ACC112 (cell line): ENCODE results near the gene ACSS1.

Source experiments
- H2AFZ ChIP-seq: fragments of 200-600 bp; sonication (generic); one replicate; pipeline ENCODE4 v1.6.0; 2017; ENCODE audit warnings: antibody characterized with exemption, low read length; ENCODE audit not compliant: unreplicated experiment
- H3K27ac ChIP-seq: fragments of 200-600 bp; sonication (generic); 2 replicates; pipeline ENCODE4 v1.5.1; 2014; ENCODE audit warnings: low read depth, mild to moderate bottlenecking, antibody characterized with exemption, low read length, moderate library complexity
- H3K27me3 ChIP-seq: fragments of 200-600 bp; sonication (generic); 2 replicates; pipeline ENCODE4 v1.6.1; 2014; ENCODE audit warnings: mild to moderate bottlenecking, antibody characterized with exemption, low read length, moderate library complexity, mixed read lengths; ENCODE audit not compliant: insufficient read depth
- H3K36me3 ChIP-seq: fragments of 200-600 bp; sonication (generic); 2 replicates; pipeline ENCODE4 v1.6.1; 2016; ENCODE audit warnings: mild to moderate bottlenecking, antibody characterized with exemption, low read length, moderate library complexity, mixed read lengths; ENCODE audit not compliant: insufficient read depth
- H3K4me1 ChIP-seq: fragments of 200-600 bp; sonication (generic); one replicate; pipeline ENCODE4 v1.6.1; 2016; ENCODE audit warnings: low read length, mixed read lengths; ENCODE audit not compliant: insufficient read depth, unreplicated experiment, control insufficient read depth
- H3K4me3 ChIP-seq: fragments of 200-600 bp; sonication (generic); 2 replicates; pipeline ENCODE4 v1.5.1; 2014; ENCODE audit warnings: mild to moderate bottlenecking, low read depth, low read length
- H3K79me2 ChIP-seq: fragments of 200-600 bp; sonication (generic); one replicate; pipeline ENCODE4 v1.6.0; 2016; ENCODE audit warnings: low read length; ENCODE audit not compliant: control insufficient read depth, unreplicated experiment, insufficient read depth

Gene ACSS1

GRCh38 chr20:24969186-24970029 lies 88.5 kb downstream of the ACSS1 start:
- H2AFZ ChIP-seq: no peak overlapping the region
- no peaks in the 10 kb centered on the region for H3K79me2 ChIP-seq
- H3K4me1 ChIP-seq: no peaks in the 10 kb centered on the region
- peaks cover 12% of the 10 kb centered on the region for H3K36me3 ChIP-seq
- H3K27me3 ChIP-seq: no peaks in the 10 kb centered on the region
- no peak overlapping the region for H3K4me3 ChIP-seq
- no peak overlapping the region for H3K27ac ChIP-seq

DNA sequence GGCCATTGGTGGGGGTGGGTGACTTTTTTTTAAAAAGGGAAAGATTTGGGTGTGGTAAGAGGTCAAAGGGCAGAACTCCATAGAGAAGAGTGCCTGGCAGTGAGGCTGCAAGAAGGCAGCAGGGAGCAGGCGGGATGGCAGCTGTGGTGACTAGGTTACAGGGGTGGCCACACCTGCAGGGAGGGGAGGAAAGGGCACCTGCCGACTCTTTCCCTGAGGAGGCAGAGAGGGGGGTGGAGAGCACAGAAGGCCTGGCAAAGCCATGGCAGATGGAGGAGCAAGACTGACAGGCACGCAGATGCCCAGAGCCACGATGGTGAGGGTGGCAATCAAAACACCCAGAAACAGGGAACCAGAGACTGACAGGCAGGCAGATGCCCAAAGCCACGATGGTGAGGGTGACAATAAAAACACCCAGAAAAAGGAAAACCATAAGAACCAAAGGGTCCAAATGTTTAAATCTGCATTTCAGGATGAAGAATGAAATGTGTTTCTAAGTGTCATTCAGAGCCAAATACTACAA lies 89.6 kb downstream of the ACSS1 start:
- Histone ChIP-seq H3K4me3 (no peak overlapping the region), H3K79me2 (no peaks in the 10 kb centered on the region), H3K27ac (no peak overlapping the region), H3K27me3 (no peaks in the 10 kb centered on the region), H2AFZ (no peak overlapping the region), H3K4me1 (no peaks in the 10 kb centered on the region), H3K36me3 (peaks cover 12% of the 10 kb centered on the region; the same call in 1 of the 2 replicates)

- H3K36me3 ChIP-seq: 0 out of 2 replicates have a peak, but pooled peaks cover 3% of the 10 kb centered on the region
- no peaks in the 10 kb centered on the region for H3K4me1 ChIP-seq
- no peaks in the 10 kb centered on the region for H3K27me3 ChIP-seq
- H2AFZ ChIP-seq: no peak overlapping the region
- no peaks in the 10 kb centered on the region for H3K79me2 ChIP-seq
- no peak overlapping the region for H3K27ac ChIP-seq
- no peak overlapping the region for H3K4me3 ChIP-seq
Observed at GRCh38 chr20:24966317-24967012, 91.5 kb downstream of the ACSS1 start.

DNA sequence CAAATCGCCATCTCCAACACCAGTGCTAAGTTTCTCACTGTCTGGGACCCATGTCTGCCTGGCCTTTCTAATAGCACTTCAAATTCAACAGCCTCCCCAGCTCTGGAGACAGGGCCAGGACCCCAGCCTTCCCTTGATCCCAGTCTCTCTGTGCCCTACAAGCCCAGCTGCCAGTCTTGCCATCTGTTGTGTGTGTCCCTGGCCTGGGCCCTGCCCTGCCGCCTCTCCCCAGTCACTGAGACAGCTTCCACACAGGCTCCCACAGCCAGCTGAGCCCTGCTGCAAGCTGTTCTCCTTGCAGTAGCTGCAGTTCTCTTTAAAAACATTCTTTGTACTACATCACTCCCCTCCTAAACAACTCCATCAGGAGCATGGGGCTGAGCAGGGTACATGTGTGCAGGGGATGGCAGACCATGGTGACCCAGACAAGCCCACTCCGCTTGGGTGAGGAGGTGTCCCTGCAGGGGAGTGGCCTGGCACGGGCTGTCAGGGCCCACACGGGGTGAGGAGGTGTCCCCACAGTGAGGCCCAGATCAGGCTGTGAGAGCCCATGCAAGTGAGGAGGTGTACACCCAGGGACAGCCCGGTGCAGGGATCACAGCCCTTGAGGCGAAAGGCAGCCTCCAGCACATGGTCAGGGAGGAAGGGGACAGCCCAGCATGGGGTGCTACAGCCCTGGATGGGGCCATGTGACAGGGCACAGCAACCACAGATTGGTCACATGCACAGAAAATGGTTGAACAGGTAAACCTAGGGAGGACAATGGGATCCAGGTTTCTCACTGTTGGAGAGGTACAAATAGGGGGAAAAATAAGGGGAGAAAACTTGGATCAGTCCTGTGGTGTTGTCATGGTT lies 92.6 kb downstream of the ACSS1 start:
- H3K27ac ChIP-seq: no peak overlapping the region
- H3K4me1 ChIP-seq: no peaks in the 10 kb centered on the region
- H3K27me3 ChIP-seq: no peaks in the 10 kb centered on the region
- no peak overlapping the region for H3K4me3 ChIP-seq
- H2AFZ ChIP-seq: no peak overlapping the region
- no peaks in the 10 kb centered on the region for H3K79me2 ChIP-seq
- H3K36me3 ChIP-seq: 0 out of 2 replicates have a peak, but pooled peaks cover 3% of the 10 kb centered on the region

DNA sequence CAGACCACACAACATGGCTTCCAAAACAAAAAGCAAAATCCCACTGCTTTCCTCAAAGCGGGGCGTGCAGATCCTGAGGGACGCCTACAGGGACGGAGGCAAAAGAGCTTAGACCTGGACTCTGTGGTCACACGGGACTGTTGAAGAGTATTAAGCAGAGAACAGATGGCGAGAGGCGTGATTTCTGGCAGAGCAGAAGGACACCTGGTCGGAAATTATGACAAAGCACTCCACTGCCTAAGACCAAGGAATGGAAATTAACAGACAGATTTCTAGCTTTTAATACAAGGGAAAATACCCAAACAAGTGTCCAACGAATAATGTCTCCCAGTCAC lies 93.5 kb downstream of the ACSS1 start:
- H3K27ac ChIP-seq: no peak overlapping the region
- no peaks in the 10 kb centered on the region for H3K27me3 ChIP-seq
- H3K4me3 ChIP-seq: no peak overlapping the region
- H2AFZ ChIP-seq: no peak overlapping the region
- no peaks in the 10 kb centered on the region for H3K79me2 ChIP-seq
- no peaks in the 10 kb centered on the region for H3K4me1 ChIP-seq
- 0 out of 2 replicates have a peak, but pooled peaks cover 3% of the 10 kb centered on the region for H3K36me3 ChIP-seq

DNA sequence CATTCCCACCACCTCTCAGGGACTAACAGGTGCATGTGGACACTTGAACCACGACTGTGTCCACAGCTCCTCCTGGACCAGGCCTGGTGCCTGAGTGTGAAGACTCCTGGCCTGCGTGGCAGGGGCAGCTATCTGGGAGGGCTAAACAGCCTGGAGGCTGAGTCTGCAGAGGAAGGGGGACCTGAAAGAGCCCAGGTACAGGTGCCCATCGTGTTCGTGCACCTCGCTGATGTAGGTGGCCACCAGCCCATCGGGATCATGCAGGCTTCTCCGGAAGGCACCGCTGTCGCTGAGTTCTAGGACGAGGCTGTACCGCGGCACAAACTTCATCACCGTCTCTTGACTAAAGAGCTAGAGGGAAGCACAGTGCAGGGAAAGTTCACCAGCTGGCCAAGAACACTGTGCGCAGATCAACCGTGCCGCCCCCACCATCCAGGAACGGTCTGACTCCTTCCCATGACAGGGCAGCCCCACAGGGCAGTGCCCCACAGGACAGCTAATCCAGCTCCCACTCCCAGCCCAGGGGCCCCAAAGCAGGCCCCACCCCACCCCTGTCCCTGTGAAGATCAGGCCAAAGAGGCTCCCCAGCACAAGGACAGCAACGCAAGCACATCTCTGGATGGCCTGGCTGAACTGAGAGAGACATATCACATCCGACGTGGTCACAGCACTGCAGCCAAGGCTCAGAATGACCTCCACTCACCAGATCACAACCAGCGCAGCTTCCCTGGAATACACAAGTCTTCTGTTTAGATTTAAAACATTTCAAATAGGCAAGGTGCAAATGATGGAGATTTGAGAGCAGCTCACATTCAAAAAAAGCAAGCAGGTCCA lies 94.0 kb downstream of the ACSS1 start:
- Histone ChIP-seq H3K36me3 (0 out of 2 replicates have a peak, but pooled peaks cover 3% of the 10 kb centered on the region), H3K4me1 (no peaks in the 10 kb centered on the region), H3K79me2 (no peaks in the 10 kb centered on the region), H3K4me3 (no peak overlapping the region), H3K27me3 (no peaks in the 10 kb centered on the region), H3K27ac (no peak overlapping the region), H2AFZ (no peak overlapping the region)

GRCh38 chr20:24962510-24962909 lies 95.4 kb downstream of the ACSS1 start:
- H3K36me3 ChIP-seq: 0 out of 2 replicates have a peak, but pooled peaks cover 3% of the 10 kb centered on the region

DNA sequence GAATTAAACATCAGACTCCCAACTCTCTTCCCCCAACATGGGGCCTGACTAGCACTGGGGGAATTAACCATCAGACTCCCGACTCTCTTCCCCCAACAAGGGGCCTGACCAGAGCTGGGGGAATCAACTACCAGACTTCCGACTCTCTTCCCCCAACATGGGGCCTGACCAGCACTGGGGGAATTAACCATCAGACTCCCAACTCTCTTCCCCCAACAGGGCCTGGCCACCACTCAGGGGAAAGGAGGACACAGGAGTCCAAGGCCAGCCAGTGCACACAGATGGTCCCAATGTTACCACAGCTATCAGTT lies 95.8 kb downstream of the ACSS1 start:
- no peaks in the 10 kb centered on the region for H3K27me3 ChIP-seq
- no peak overlapping the region for H3K4me3 ChIP-seq
- no peaks in the 10 kb centered on the region for H3K79me2 ChIP-seq
- 0 out of 2 replicates have a peak, but pooled peaks cover 3% of the 10 kb centered on the region for H3K36me3 ChIP-seq
- no peak overlapping the region for H2AFZ ChIP-seq
- no peak overlapping the region for H3K27ac ChIP-seq
- H3K4me1 ChIP-seq: no peaks in the 10 kb centered on the region

More at GRCh38 chr20:24962510-24962909, 95.4 kb downstream of the ACSS1 start:
- H3K4me1 ChIP-seq: no peaks in the 10 kb centered on the region
- no peaks in the 10 kb centered on the region for H3K79me2 ChIP-seq
- no peak overlapping the region for H3K4me3 ChIP-seq
- H2AFZ ChIP-seq: no peak overlapping the region
- no peaks in the 10 kb centered on the region for H3K27me3 ChIP-seq
- no peak overlapping the region for H3K27ac ChIP-seq

DNA sequence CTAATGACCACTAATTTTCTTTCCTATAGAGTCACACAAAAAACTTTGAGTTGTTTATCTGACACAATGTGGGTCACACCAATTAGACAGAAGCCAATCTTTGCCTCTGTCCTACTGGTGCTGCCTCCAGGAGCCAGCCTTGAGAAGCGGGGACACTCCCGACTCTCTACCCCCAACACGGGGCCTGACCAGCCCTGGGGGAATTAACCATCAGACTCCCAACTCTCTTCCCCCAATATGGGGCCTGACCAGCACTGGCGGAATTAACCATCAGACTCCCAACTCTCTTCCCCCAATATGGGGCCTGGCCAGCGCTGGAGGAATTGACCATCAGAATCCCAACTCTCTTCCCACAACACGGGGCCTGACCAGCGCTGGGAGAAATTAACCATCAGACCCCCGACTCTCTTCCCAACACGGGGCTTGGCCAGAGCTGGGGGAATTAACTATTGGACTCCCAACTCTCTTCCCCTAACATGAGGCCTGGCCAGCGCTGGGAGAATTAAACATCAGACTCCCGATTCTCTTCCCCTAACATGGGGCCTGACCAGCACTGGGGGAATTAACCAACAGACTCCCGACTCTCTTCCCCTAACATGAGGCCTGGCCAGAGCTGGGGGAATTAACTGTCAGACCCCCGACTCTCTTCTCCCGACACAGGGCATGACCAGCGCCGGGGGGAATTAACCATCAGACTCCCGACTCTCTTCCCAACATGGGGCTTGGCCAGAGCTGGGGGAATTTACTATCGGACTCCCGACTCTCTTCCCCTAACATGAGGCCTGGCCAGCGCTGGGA lies 96.4 kb downstream of the ACSS1 start:
- no peaks in the 10 kb centered on the region for H3K27me3 ChIP-seq
- H3K27ac ChIP-seq: no peak overlapping the region
- H3K4me1 ChIP-seq: no peaks in the 10 kb centered on the region
- H3K79me2 ChIP-seq: no peaks in the 10 kb centered on the region
- H2AFZ ChIP-seq: no peak overlapping the region
- 0 out of 2 replicates have a peak, but pooled peaks cover 3% of the 10 kb centered on the region for H3K36me3 ChIP-seq
- H3K4me3 ChIP-seq: no peak overlapping the region
